ENCODE measurements around the gene KANK3.

The KANK3 gene

GRCh38 chr19:8323781-8324185 is 19.3 kb downstream of the KANK3 start:
- peaks cover 22% of the 10 kb centered on the region for H3K27me3 Mint-ChIP-seq (ENCODE audit: low read depth)
- peak overlapping the region; percentile 19 to 100 (median 34) for H3K4me3 Mint-ChIP-seq
- peaks cover 18% of the 10 kb centered on the region for H3K4me1 Mint-ChIP-seq

GRCh38 chr19:8322638-8322997 is 20.4 kb downstream of the KANK3 start:
- Mint-ChIP-seq H3K36me3 (ENCODE audit: low read depth) (peaks cover 6% of the 10 kb centered on the region), H3K27ac (peak overlapping the region in 1 of 3 experiments; percentile 94), H3K27me3 (ENCODE audit: low read depth) (peaks cover 10% of the 10 kb centered on the region), H3K9me3 (no peaks in the 10 kb centered on the region), H3K4me1 (peaks cover 18% of the 10 kb centered on the region), H3K4me3 (peak overlapping the region; percentile 98 to 100 (median 99))
- no peak for TF ChIP-seq CTCF (IDR thresholded peaks at IDR 0.05; ENCODE audit: unreplicated experiment in 3 of 3)

More at GRCh38 chr19:8323781-8324185, 19.3 kb downstream of the KANK3 start:
- Mint-ChIP-seq H3K36me3 (ENCODE audit: low read depth) (peaks cover 6% of the 10 kb centered on the region), H3K9me3 (no peaks in the 10 kb centered on the region), H3K27ac (no peak overlapping the region)
- no peak for TF ChIP-seq CTCF (IDR thresholded peaks at IDR 0.05; ENCODE audit: unreplicated experiment in 3 of 3)

- no peak for TF ChIP-seq CTCF (IDR thresholded peaks at IDR 0.05; ENCODE audit: unreplicated experiment in 3 of 3)
- Mint-ChIP-seq H3K27me3 (ENCODE audit: low read depth) (peaks cover 5% of the 10 kb centered on the region), H3K36me3 (ENCODE audit: low read depth) (peaks cover 6% of the 10 kb centered on the region), H3K9me3 (no peaks in the 10 kb centered on the region), H3K4me3 (peak overlapping the region; percentile 98 to 100 (median 99)), H3K4me1 (peaks cover 18% of the 10 kb centered on the region), H3K27ac (peak overlapping the region; percentile 93 to 96 (median 94))
Observed at GRCh38 chr19:8321986-8322637, 20.9 kb downstream of the KANK3 start.

- H3K36me3 Mint-ChIP-seq (ENCODE audit: low read depth) = peaks cover 6% of the 10 kb centered on the region
Observed at GRCh38 chr19:8321067-8321985, 21.7 kb downstream of the KANK3 start, which contains the start of the genes NDUFA7 and RPS28. TSS of gene NDUFA7 (minus strand) at chr19:8321375. CDS start at chr19:8321358, 17 bp downstream. TSS of gene RPS28 (plus strand) at chr19:8321496. CDS start at chr19:8321531, 35 bp downstream.

GRCh38 chr19:8320564-8321066 is 22.4 kb downstream of the KANK3 start:
- H3K9me3 Mint-ChIP-seq = no peaks in the 10 kb centered on the region

More at GRCh38 chr19:8321067-8321985, 21.7 kb downstream of the KANK3 start, which contains the start of the genes NDUFA7 and RPS28:
- H3K4me3 Mint-ChIP-seq = peak within 1 kb of the TSS; percentile 98 to 100 (median 99)
- no peaks in the 10 kb centered on the region for H3K9me3 Mint-ChIP-seq
- H3K27ac Mint-ChIP-seq = peak within 1 kb of the TSS; percentile 93 to 96 (median 94)
- no peaks in the 10 kb centered on the region for H3K27me3 Mint-ChIP-seq (ENCODE audit: low read depth)
- peaks cover 18% of the 10 kb centered on the region for H3K4me1 Mint-ChIP-seq
- TF ChIP-seq CTCF (IDR thresholded peaks at IDR 0.05; ENCODE audit: unreplicated experiment in 3 of 3) = no peak

More at GRCh38 chr19:8320564-8321066, 22.4 kb downstream of the KANK3 start:
- no peak for TF ChIP-seq CTCF (IDR thresholded peaks at IDR 0.05; ENCODE audit: unreplicated experiment in 3 of 3)
- Mint-ChIP-seq H3K27ac (peak overlapping the region; percentile 93 to 96 (median 94)), H3K36me3 (ENCODE audit: low read depth) (peaks cover 7% of the 10 kb centered on the region), H3K27me3 (ENCODE audit: low read depth) (no peaks in the 10 kb centered on the region), H3K4me1 (peaks cover 18% of the 10 kb centered on the region), H3K4me3 (peak overlapping the region; percentile 98 to 100 (median 99))

Measured in nephron (organoid).